Measurements from ENCODE around the gene SLC12A9.

The SLC12A9 gene

GRCh38 chr7:100825751-100826513 lies 26.6 kb upstream of the SLC12A9 start:
- no peak overlapping the region for H3K27ac ChIP-seq (ENCODE audit: low read length)
- H3K9me3 ChIP-seq (ENCODE audit: control insufficient read depth, insufficient read depth, low read length): no peaks in the 10 kb centered on the region
- no CpG with 5 or more reads among the region's 17 CpGs for WGBS (ENCODE audit: insufficient coverage, insufficient read length)
- H3K36me3 ChIP-seq (ENCODE audit: control insufficient read depth, insufficient read depth, low read length): peaks cover 24% of the 10 kb centered on the region
- H3K4me1 ChIP-seq (ENCODE audit: control insufficient read depth, insufficient read depth, low read length): 0 out of 2 replicates have a peak, but pooled peaks cover 2% of the 10 kb centered on the region
- H3K27me3 ChIP-seq (ENCODE audit: control insufficient read depth, insufficient read depth, low read length): no peaks in the 10 kb centered on the region
- DNase-seq (ENCODE audit: low read depth, low spot score): no peak
- peak overlapping the region; percentile 91 for H3K4me3 ChIP-seq (ENCODE audit: low read length)

DNA sequence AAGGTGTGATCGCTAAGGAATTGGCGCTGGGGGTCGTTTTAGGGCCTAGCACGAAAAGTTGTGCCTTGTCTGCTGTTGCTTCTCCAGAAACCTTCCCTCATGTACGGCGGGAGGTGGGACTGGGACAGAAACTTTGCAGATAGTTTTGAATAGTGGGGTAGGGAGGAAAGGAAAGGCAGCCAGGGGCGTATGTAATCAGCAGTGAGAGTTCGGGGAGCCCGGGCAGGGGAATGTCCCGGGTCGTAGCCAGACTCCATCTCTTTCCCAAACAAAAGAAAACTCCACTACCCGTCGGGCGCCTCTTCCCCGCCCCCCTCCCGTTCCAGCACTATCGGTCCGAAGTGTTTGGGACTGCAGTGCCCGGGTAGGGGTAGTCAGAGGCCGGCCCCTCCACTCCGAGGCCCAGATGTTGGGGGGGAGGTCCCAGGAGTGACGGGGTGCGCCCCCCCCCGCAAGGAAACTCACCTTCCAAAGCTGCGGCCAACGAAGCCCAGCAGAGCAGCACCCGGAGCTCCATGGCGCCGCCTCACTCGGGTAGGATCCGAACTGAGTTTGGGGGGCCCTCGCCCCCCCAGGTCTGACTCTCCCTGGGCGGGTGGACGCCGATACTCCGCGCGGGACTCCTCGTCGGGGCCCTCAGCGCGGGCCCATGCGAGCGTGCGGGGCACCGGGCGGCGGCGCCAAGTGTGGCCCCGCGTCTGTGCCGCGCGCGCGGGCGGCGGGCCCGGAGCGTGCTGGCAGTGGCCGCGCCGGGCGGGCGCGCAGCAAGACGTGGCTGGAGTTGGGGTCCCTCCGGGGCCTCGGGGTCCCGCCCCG lies 25.8 kb upstream of the SLC12A9 start:
- no peak overlapping the region for H3K27ac ChIP-seq (ENCODE audit: low read length)
- H3K27me3 ChIP-seq (ENCODE audit: control insufficient read depth, insufficient read depth, low read length): no peaks in the 10 kb centered on the region
- H3K36me3 ChIP-seq (ENCODE audit: control insufficient read depth, insufficient read depth, low read length): peaks cover 23% of the 10 kb centered on the region
- H3K9me3 ChIP-seq (ENCODE audit: control insufficient read depth, insufficient read depth, low read length): no peaks in the 10 kb centered on the region
- H3K4me3 ChIP-seq (ENCODE audit: low read length): peak overlapping the region; percentile 91
- no peak for DNase-seq (ENCODE audit: low read depth, low spot score)
- H3K4me1 ChIP-seq (ENCODE audit: control insufficient read depth, insufficient read depth, low read length): 0 out of 2 replicates have a peak, but pooled peaks cover 2% of the 10 kb centered on the region
- WGBS (ENCODE audit: insufficient coverage, insufficient read length): no CpG with 5 or more reads among the region's 71 CpGs

DNA sequence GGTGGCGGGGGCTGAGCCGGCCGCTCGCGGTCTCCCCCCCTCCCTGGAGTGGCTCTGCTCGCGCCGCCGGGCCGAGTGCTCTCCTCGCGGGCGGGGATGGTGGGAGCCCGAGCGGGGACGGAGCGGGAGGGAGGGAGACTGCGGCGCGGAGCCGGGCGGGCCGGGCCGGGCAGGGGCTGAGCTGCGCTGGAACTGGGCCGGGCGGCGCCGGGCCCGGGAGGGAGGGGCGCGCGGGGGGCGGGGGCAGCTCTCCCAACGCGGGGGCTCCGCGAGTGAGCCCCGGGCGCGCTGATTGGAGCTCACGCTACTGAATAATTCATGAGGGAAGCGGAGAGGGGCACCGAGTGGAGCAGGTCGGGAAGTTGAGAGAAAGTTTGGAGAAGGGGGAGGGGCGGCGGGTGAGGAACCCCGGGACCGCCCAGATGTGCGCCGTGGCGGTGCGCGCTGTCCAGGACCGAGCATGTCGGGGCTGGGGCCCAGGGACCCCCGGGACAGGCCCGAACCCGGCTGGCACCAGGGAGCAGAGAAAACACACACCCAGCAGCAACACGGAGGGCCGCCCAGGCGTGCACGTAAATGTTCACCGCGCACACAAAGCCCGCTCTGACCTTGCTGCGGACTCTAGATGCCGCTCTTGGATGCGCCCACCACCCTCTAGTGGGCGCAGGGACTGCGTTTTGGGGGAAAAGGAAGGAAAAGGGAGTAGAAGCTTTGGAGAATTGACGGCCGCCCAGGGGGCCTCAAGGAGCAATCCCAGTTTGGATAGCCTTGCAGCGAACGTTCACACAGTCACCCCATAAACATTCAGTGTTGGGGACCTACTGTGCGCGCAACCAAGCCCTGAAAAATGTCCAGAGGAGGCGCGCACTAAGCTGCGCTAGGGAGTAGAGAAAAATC lies 24.9 kb upstream of the SLC12A9 start, which contains the start of gene EPHB4:
Gene EPHB4, minus strand, starts transcription at position 194 of the 897 bp plus-strand sequence. CDS start 493 bp downstream, outside the sequence.
- Histone ChIP-seq H3K4me1 (ENCODE audit: control insufficient read depth, insufficient read depth, low read length) (0 out of 2 replicates have a peak, but pooled peaks cover 2% of the 10 kb centered on the region), H3K9me3 (ENCODE audit: control insufficient read depth, insufficient read depth, low read length) (no peaks in the 10 kb centered on the region), H3K27me3 (ENCODE audit: control insufficient read depth, insufficient read depth, low read length) (no peaks in the 10 kb centered on the region), H3K4me3 (ENCODE audit: low read length) (peak within 1 kb of the TSS; percentile 91), H3K36me3 (ENCODE audit: control insufficient read depth, insufficient read depth, low read length) (peaks cover 14% of the 10 kb centered on the region), H3K27ac (ENCODE audit: low read length) (peak within 1 kb of the TSS; percentile 7)
- WGBS (ENCODE audit: insufficient coverage, insufficient read length): no CpG with 5 or more reads among the region's 80 CpGs
- DNase-seq (ENCODE audit: low read depth, low spot score): no peak

DNA sequence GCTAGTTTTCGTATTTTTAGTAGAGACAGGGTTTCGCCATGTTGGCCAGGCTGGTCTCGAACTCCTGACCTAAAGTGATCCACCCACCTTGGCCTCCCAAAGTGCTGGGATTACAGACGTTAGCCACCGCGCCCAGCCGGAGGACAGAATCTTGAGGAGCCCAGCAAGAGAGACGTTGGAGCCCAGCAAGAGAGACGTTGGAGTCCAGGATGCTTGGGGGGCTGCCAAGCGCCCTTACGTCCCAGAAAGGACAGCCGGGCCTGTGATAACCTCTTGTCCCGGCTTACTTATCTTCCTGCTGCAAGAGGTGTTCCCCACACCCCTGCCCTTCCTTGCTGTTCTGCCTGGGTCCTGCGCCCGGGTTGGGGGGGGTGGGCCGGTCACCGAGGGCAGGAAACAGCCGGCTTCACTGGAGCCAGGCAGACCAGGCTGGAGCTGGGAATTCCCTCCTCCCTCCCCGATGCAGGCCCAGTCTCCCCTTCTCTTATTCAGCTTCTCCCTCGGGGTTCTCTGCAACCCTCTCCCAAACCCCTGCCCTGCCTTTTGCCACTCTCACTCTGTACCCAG lies 23.3 kb upstream of the SLC12A9 start:
- H3K9me3 ChIP-seq (ENCODE audit: control insufficient read depth, insufficient read depth, low read length): no peaks in the 10 kb centered on the region
- no peak overlapping the region for H3K4me3 ChIP-seq (ENCODE audit: low read length)
- H3K27me3 ChIP-seq (ENCODE audit: control insufficient read depth, insufficient read depth, low read length): no peaks in the 10 kb centered on the region
- no CpG with 5 or more reads among the region's 20 CpGs for WGBS (ENCODE audit: insufficient coverage, insufficient read length)
- H3K4me1 ChIP-seq (ENCODE audit: control insufficient read depth, insufficient read depth, low read length): 0 out of 2 replicates have a peak, but pooled peaks cover 2% of the 10 kb centered on the region
- H3K36me3 ChIP-seq (ENCODE audit: control insufficient read depth, insufficient read depth, low read length): no peaks in the 10 kb centered on the region
- no peak for DNase-seq (ENCODE audit: low read depth, low spot score)
- no peak overlapping the region for H3K27ac ChIP-seq (ENCODE audit: low read length)

DNA sequence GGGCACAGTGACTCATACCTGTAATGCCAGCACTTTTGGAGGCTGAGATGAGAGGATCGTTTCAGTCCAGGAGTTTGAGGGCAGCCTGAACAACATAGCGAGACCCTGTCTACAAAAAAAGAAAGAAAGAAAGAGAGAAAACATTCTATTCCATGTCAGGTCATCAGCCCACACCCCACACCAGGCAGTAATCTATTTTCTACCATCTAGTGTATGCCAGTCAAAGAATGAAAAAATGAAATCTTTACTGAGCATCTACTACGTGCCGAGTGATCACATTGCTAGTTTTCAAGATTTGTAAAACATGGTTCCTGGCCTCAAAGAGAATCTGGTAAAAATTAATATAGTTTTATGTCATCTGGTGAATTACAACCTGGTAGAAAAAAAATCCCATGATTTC lies 22.1 kb upstream of the SLC12A9 start:
- Histone ChIP-seq H3K9me3 (ENCODE audit: control insufficient read depth, insufficient read depth, low read length) (no peaks in the 10 kb centered on the region), H3K27ac (ENCODE audit: low read length) (no peak overlapping the region), H3K4me1 (ENCODE audit: control insufficient read depth, insufficient read depth, low read length) (no peaks in the 10 kb centered on the region), H3K36me3 (ENCODE audit: control insufficient read depth, insufficient read depth, low read length) (no peaks in the 10 kb centered on the region), H3K27me3 (ENCODE audit: control insufficient read depth, insufficient read depth, low read length) (no peaks in the 10 kb centered on the region), H3K4me3 (ENCODE audit: low read length) (no peak overlapping the region)
- no CpG with 5 or more reads among the region's 4 CpGs for WGBS (ENCODE audit: insufficient coverage, insufficient read length)
- DNase-seq (ENCODE audit: low read depth, low spot score): no peak

- Histone ChIP-seq H3K9me3 (ENCODE audit: control insufficient read depth, insufficient read depth, low read length) (no peaks in the 10 kb centered on the region), H3K27me3 (ENCODE audit: control insufficient read depth, insufficient read depth, low read length) (no peaks in the 10 kb centered on the region), H3K36me3 (ENCODE audit: control insufficient read depth, insufficient read depth, low read length) (no peaks in the 10 kb centered on the region), H3K27ac (ENCODE audit: low read length) (no peak overlapping the region), H3K4me3 (ENCODE audit: low read length) (no peak overlapping the region), H3K4me1 (ENCODE audit: control insufficient read depth, insufficient read depth, low read length) (peaks cover 4% of the 10 kb centered on the region; the same call in 1 of the 2 replicates)
- no CpG with 5 or more reads among the region's 5 CpGs for WGBS (ENCODE audit: insufficient coverage, insufficient read length)
- DNase-seq (ENCODE audit: low read depth, low spot score): no peak
These were observed 20.3 kb upstream of the SLC12A9 start for GRCh38 chr7:100832281-100832633.

DNA sequence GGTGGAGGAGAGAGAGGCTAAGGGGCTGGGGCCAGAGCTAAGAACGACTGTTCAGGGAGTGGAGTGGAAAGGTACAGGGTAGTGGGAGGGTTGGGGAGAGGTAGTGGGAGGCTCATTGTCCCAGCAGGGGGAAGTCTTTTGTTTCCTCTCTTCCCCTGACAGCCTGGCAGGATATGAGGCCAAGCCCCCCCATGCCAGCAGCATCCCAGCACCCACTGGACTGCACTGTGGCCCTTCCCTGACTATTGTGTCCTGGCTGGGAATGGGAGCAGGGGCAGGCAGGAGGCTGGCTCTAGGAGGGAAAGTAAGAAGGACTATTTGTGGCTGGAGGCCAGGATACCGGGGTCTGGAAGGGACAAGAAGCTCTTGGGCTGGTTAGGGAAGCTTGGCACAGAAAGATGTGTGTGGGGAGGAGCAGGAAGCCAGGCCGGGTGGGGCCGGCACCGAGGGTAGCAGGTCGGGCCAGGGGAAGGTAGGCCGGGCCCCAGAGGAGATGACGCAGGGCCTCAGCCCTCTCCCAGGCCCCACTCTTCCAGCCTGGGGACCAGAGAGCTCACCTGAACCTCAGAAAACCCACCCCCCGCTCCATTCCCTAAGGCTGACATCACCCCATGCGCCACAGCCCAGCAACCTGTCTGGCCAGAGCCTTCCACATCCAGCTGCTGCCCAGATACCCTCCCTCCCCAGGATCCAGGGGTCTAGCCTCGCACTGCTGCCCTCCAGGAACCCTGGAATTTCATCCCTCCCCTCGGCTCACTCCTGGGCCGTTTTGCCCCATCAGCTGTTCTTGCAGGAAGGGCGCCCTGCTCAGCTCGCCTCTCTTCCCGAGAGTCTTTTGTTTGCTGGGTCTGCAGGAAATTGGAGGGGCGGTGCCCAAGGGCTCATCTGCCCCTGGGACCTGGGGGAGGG lies 16.4 kb upstream of the SLC12A9 start:
- peak overlapping the region; percentile 4; the same call in 1 of the 2 replicates for H3K4me3 ChIP-seq (ENCODE audit: low read length)
- no peak for DNase-seq (ENCODE audit: low read depth, low spot score)
- H3K4me1 ChIP-seq (ENCODE audit: control insufficient read depth, insufficient read depth, low read length): peaks cover 4% of the 10 kb centered on the region; the same call in 1 of the 2 replicates
- H3K27ac ChIP-seq (ENCODE audit: low read length): peak overlapping the region; percentile 12
- no CpG with 5 or more reads among the region's 17 CpGs for WGBS (ENCODE audit: insufficient coverage, insufficient read length)
- no peaks in the 10 kb centered on the region for H3K27me3 ChIP-seq (ENCODE audit: control insufficient read depth, insufficient read depth, low read length)
- H3K9me3 ChIP-seq (ENCODE audit: control insufficient read depth, insufficient read depth, low read length): no peaks in the 10 kb centered on the region
- no peaks in the 10 kb centered on the region for H3K36me3 ChIP-seq (ENCODE audit: control insufficient read depth, insufficient read depth, low read length)

DNA sequence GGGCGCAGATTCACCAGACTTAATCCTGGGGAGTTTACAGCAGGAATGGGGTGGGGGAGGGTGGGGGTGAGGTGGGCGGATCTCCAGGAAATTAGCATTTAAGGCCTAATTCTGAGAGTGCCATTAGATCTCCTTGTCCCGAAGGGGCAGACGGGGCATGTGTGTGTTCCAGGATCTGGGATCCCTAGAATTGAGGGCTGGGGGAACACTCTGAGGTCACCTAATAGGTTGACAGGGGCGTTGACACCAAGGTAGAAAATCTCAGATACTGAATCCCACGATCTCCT lies 15.8 kb upstream of the SLC12A9 start:
- H3K27ac ChIP-seq (ENCODE audit: low read length): peak overlapping the region; percentile 15
- no peaks in the 10 kb centered on the region for H3K36me3 ChIP-seq (ENCODE audit: control insufficient read depth, insufficient read depth, low read length)
- peaks cover 4% of the 10 kb centered on the region; the same call in 1 of the 2 replicates for H3K4me1 ChIP-seq (ENCODE audit: control insufficient read depth, insufficient read depth, low read length)
- H3K27me3 ChIP-seq (ENCODE audit: control insufficient read depth, insufficient read depth, low read length): no peaks in the 10 kb centered on the region
- DNase-seq (ENCODE audit: low read depth, low spot score): no peak
- H3K9me3 ChIP-seq (ENCODE audit: control insufficient read depth, insufficient read depth, low read length): no peaks in the 10 kb centered on the region
- WGBS (ENCODE audit: insufficient coverage, insufficient read length): no CpG with 5 or more reads among the region's 6 CpGs
- peak overlapping the region; percentile 20; the same call in 1 of the 2 replicates for H3K4me3 ChIP-seq (ENCODE audit: low read length)

GRCh38 chr7:100837099-100837836 lies 15.2 kb upstream of the SLC12A9 start:
- DNase-seq (ENCODE audit: low read depth, low spot score): no peak
- Histone ChIP-seq H3K4me3 (ENCODE audit: low read length) (peak overlapping the region; percentile 20; the same call in 1 of the 2 replicates), H3K27me3 (ENCODE audit: control insufficient read depth, insufficient read depth, low read length) (no peaks in the 10 kb centered on the region), H3K36me3 (ENCODE audit: control insufficient read depth, insufficient read depth, low read length) (no peaks in the 10 kb centered on the region), H3K9me3 (ENCODE audit: control insufficient read depth, insufficient read depth, low read length) (no peaks in the 10 kb centered on the region), H3K4me1 (ENCODE audit: control insufficient read depth, insufficient read depth, low read length) (peaks cover 4% of the 10 kb centered on the region; the same call in 1 of the 2 replicates), H3K27ac (ENCODE audit: low read length) (peak overlapping the region; percentile 15)
- no CpG with 5 or more reads among the region's 37 CpGs for WGBS (ENCODE audit: insufficient coverage, insufficient read length)
